Natural killer cell treated with Interleukin-12 subunit alpha and Interleukin-12 subunit beta and Interleukin-15 and Interleukin-18, amount 100 ng/mL, for 72 hours (primary cell): ENCODE results near the gene EXOC3L1. TPM values are rescaled to one million over a fixed set of nuclear protein-coding genes. Genes with fewer than 3 reads are reported as not detected.

ENCODE experiments used
- ATAC-seq, 2 donors: fragments of 150-1000 bp; cut with Tn5 transposase in 1 of 2; sonication (Bioruptor Pico), chemical (Tn5 transposase) in 1 of 2; 2 replicates each; pipeline ENCODE4 v1.10.0; 2021
- DNase-seq: peaks from one replicate; pipeline ENCODE4 v3.0.0; 2022; ENCODE audit warnings: low spot score
- H3K27ac Mint-ChIP-seq, 2 donors: 1 replicate in 1 of 2; 2 replicates in 1 of 2; pipeline ENCODE4 v1.8.0; 2022; ENCODE audit warnings: mixed read lengths in 2 of 2, mild to moderate bottlenecking in 1 of 2, moderate library complexity in 1 of 2
- H3K27me3 Mint-ChIP-seq, 2 donors: 1 replicate in 1 of 2; 2 replicates in 1 of 2; pipeline ENCODE4 v1.8.0; 2022; ENCODE audit warnings: mixed read lengths in 2 of 2
- H3K36me3 Mint-ChIP-seq: one replicate; pipeline ENCODE4 v1.8.0; 2022; ENCODE audit warnings: mixed read lengths
- H3K4me1 Mint-ChIP-seq, 2 donors: 1 replicate in 1 of 2; 2 replicates in 1 of 2; pipeline ENCODE4 v1.8.0; 2022; ENCODE audit warnings: low read depth in 2 of 2, mixed read lengths in 2 of 2, mild to moderate bottlenecking in 1 of 2
- H3K4me3 Mint-ChIP-seq: one replicate; pipeline ENCODE4 v1.8.0; 2022; ENCODE audit warnings: mixed read lengths
- H3K9me3 Mint-ChIP-seq: 2 replicates; pipeline ENCODE4 v1.8.0; 2022; ENCODE audit warnings: mixed read lengths
- total RNA-seq, 2 donors: library from RNA; stranded (reverse); gene quantifications; one replicate each; pipeline ENCODE4 v1.2.3, GENCODE V29; 2022

The EXOC3L1 gene
- total RNA-seq, result under 1 TPM in 1 of 2 donors, not detected in 1; 0.38 TPM

GRCh38 chr16:67190041-67190440, at the start of gene EXOC3L1:
Gene EXOC3L1 (minus strand): TSS chr16:67190136. CDS start chr16:67189676, 460 bp downstream.
- no peak within 1 kb of the TSS for H3K4me3 Mint-ChIP-seq

GRCh38 chr16:67238806-67239470, 49.0 kb upstream of the EXOC3L1 start:
- Mint-ChIP-seq H3K4me3 (no peak overlapping the region), H3K36me3 (peaks cover 6% of the 10 kb centered on the region), H3K27me3 (no peaks in the 10 kb centered on the region), H3K4me1 (peaks cover 31 to 38% of the 10 kb centered on the region in 2 donors), H3K27ac (peak overlapping the region in 1 of 2 donors; percentile 20), H3K9me3 (no peaks in the 10 kb centered on the region)
- DNase-seq (no peak), ATAC-seq (no peak)

More at GRCh38 chr16:67190041-67190440, at the start of gene EXOC3L1:
- ATAC-seq, result no peak
- Mint-ChIP-seq H3K9me3 (no peaks in the 10 kb centered on the region), H3K4me1 (peaks cover 30 to 31% of the 10 kb centered on the region in 2 donors), H3K27me3 (peaks cover 0 to 5% of the 10 kb centered on the region in 2 donors), H3K27ac (peak within 1 kb of the TSS in 1 of 2 donors; percentile 54), H3K36me3 (no peaks in the 10 kb centered on the region)
- no peak for DNase-seq

GRCh38 chr16:67238278-67238575, 48.3 kb upstream of the EXOC3L1 start:
- DNase-seq, result no peak
- Mint-ChIP-seq H3K4me3 (no peak overlapping the region), H3K9me3 (no peaks in the 10 kb centered on the region), H3K27me3 (no peaks in the 10 kb centered on the region), H3K36me3 (peaks cover 6% of the 10 kb centered on the region), H3K27ac (peak overlapping the region in 1 of 2 donors; percentile 63), H3K4me1 (peaks cover 25 to 34% of the 10 kb centered on the region in 2 donors)
- no peak for ATAC-seq

GRCh38 chr16:67237396-67238277, 47.7 kb upstream of the EXOC3L1 start:
- ATAC-seq, result no peak
- H3K9me3 Mint-ChIP-seq, result no peaks in the 10 kb centered on the region

GRCh38 chr16:67236563-67237395, 46.8 kb upstream of the EXOC3L1 start:
- Mint-ChIP-seq H3K9me3 (no peaks in the 10 kb centered on the region), H3K4me1 (peaks cover 18 to 30% of the 10 kb centered on the region in 2 donors), H3K27ac (peak overlapping the region; percentile 19 to 72), H3K4me3 (peak overlapping the region; percentile 49), H3K36me3 (peaks cover 6% of the 10 kb centered on the region), H3K27me3 (no peaks in the 10 kb centered on the region)
- ATAC-seq (peak; percentile 87 to 91), DNase-seq (peak; percentile 78)

More at GRCh38 chr16:67237396-67238277, 47.7 kb upstream of the EXOC3L1 start:
- peaks cover 22 to 33% of the 10 kb centered on the region in 2 donors for H3K4me1 Mint-ChIP-seq
- H3K4me3 Mint-ChIP-seq, result no peak overlapping the region
- H3K36me3 Mint-ChIP-seq, result peaks cover 6% of the 10 kb centered on the region
- peak overlapping the region in 1 of 2 donors; percentile 63 for H3K27ac Mint-ChIP-seq
- DNase-seq, result no peak
- H3K27me3 Mint-ChIP-seq, result no peaks in the 10 kb centered on the region

GRCh38 chr16:67235816-67236562, 46.1 kb upstream of the EXOC3L1 start:
- Mint-ChIP-seq H3K27ac (peak overlapping the region; percentile 19 to 72), H3K36me3 (peaks cover 6% of the 10 kb centered on the region), H3K9me3 (no peaks in the 10 kb centered on the region), H3K27me3 (no peaks in the 10 kb centered on the region), H3K4me1 (peaks cover 12 to 24% of the 10 kb centered on the region in 2 donors), H3K4me3 (peak overlapping the region; percentile 49)
- ATAC-seq, result peak in 1 of 2 donors; percentile 48
- peak; percentile 60 for DNase-seq

GRCh38 chr16:67234180-67234597, 44.3 kb upstream of the EXOC3L1 start:
- ATAC-seq, result no peak
- H3K27me3 Mint-ChIP-seq, result no peaks in the 10 kb centered on the region
- H3K4me3 Mint-ChIP-seq, result no peak overlapping the region
- peaks cover 6 to 18% of the 10 kb centered on the region in 2 donors for H3K4me1 Mint-ChIP-seq
- H3K36me3 Mint-ChIP-seq, result peaks cover 6% of the 10 kb centered on the region
- no peaks in the 10 kb centered on the region for H3K9me3 Mint-ChIP-seq
- H3K27ac Mint-ChIP-seq, result no peak overlapping the region
- DNase-seq, result no peak

GRCh38 chr16:67233596-67233995, 43.7 kb upstream of the EXOC3L1 start:
- Mint-ChIP-seq H3K27me3 (no peaks in the 10 kb centered on the region), H3K4me1 (peaks cover 10 to 15% of the 10 kb centered on the region in 2 donors), H3K9me3 (no peaks in the 10 kb centered on the region), H3K36me3 (peaks cover 6% of the 10 kb centered on the region), H3K27ac (no peak overlapping the region), H3K4me3 (no peak overlapping the region)
- DNase-seq (no peak), ATAC-seq (no peak)

- Mint-ChIP-seq H3K27ac (no peak overlapping the region), H3K36me3 (peaks cover 17% of the 10 kb centered on the region), H3K4me1 (peaks cover 26 to 31% of the 10 kb centered on the region in 2 donors), H3K27me3 (no peaks in the 10 kb centered on the region), H3K9me3 (no peaks in the 10 kb centered on the region), H3K4me3 (no peak overlapping the region)
- ATAC-seq (no peak), DNase-seq (no peak)
Measured at GRCh38 chr16:67230809-67231660, 41.1 kb upstream of the EXOC3L1 start.

- H3K9me3 Mint-ChIP-seq, result no peaks in the 10 kb centered on the region
- H3K36me3 Mint-ChIP-seq, result peaks cover 14% of the 10 kb centered on the region
- no peaks in the 10 kb centered on the region for H3K27me3 Mint-ChIP-seq
- no peak overlapping the region for H3K4me3 Mint-ChIP-seq
- H3K4me1 Mint-ChIP-seq, result peaks cover 31 to 38% of the 10 kb centered on the region in 2 donors
- ATAC-seq (no peak), DNase-seq (no peak)
- H3K27ac Mint-ChIP-seq, result no peak overlapping the region
Measured at GRCh38 chr16:67229906-67230808, 40.2 kb upstream of the EXOC3L1 start.

- peak overlapping the region; percentile 66 for H3K4me3 Mint-ChIP-seq
- ATAC-seq (no peak), DNase-seq (no peak)
- H3K4me1 Mint-ChIP-seq, result peaks cover 31 to 44% of the 10 kb centered on the region in 2 donors
- H3K27ac Mint-ChIP-seq, result no peak overlapping the region
- H3K9me3 Mint-ChIP-seq, result no peaks in the 10 kb centered on the region
- peaks cover 14% of the 10 kb centered on the region for H3K36me3 Mint-ChIP-seq
- H3K27me3 Mint-ChIP-seq, result no peaks in the 10 kb centered on the region
Measured at GRCh38 chr16:67228905-67229304, 39.0 kb upstream of the EXOC3L1 start.
